Smooth muscle cell of the brain vasculature (primary cell): ENCODE results near the gene CTSA.

Experiments used
- DNase-seq: peaks from one replicate; pipeline ENCODE4 v3.0.0-alpha.2; 2012; ENCODE audit warnings: low read depth, low spot score

Gene CTSA

DNA sequence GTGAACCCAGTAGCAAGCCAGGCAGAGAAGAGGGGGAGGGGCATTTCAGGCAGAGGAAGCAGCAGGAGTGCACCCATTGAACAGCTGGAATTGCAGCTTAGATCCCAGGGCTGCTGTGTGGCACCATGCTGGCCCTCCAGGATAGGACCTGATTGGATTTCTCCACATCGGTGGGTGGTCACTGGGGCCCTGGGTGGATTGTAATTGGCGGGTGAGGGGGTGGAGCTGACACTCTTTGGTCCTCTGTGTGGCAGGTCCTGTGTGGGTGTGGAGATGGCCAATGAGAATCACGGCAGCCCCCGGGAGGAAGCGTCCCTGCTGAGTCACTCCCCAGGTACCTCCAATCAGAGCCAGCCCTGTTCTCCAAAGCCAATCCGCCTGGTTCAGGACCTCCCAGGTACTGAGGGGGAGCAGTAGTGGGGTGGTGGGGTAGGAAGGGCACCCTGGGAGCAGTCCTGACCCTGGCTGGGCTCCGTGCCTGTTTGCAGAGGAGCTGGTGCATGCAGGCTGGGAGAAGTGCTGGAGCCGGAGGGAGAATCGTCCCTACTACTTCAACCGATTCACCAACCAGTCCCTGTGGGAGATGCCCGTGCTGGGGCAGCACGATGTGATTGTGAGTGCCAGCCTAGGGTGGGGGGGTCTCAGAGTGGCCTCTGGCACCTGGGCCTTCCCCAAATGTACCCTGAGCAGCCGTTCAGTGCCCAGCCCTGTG, 47.7 kb downstream of the CTSA start:
- DNase-seq: no peak

DNA sequence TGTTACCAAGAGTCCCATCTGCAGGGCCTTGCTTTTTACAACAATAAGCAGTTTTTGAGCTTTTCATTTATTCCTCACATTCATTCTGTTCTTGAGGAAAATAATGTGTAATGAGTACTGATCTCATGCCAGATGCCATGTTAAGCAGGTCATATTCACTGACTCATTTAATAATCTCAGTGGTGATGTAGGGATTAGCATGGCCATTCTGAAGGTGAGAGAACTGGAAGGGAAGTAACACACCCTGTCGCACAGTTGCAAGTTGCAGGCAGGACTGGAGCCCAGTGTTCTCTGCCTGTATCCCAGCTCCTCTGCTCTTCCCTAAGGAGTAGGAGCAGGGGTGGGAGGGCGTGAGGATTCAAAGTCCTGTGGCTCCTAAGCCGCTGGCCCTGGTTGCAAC, 48.9 kb downstream of the CTSA start:
- DNase-seq: no peak

DNA sequence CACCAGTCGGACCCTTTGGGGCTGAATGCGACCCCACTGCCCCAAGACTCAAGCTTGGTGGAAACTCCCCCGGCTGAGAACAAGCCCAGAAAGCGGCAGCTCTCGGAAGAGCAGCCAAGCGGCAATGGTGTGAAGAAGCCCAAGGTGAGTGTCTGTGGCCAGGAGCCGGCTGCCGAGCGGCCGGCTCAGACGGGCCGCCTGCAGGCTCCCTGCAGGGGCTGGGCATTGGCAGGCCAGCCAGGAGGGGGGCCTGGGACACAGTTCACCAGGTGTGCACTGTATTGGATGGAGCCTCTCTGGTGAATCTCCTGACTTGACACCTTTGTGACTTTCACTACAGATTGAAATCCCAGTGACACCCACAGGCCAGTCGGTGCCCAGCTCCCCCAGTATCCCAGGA, 49.3 kb downstream of the CTSA start:
- DNase-seq: no peak

DNA sequence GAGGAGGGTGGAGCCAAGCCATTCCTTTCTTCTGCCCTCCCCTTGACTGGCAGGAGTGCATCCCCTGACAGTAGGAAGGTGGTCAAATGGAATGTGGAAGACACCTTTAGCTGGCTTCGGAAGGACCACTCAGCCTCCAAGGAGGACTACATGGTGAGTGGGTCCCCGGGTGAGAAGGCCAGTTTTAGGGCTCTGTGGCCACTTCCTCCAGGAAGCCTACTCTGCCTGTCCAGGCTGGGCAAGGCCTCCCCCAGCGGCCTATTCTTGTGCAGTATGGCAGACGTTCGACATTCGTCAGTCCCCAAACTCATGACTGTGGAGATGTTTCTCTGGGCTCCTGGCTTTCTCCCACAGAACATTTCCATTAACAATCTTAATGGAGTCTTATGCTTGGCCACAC, 52.5 kb downstream of the CTSA start:
- no peak for DNase-seq

DNA sequence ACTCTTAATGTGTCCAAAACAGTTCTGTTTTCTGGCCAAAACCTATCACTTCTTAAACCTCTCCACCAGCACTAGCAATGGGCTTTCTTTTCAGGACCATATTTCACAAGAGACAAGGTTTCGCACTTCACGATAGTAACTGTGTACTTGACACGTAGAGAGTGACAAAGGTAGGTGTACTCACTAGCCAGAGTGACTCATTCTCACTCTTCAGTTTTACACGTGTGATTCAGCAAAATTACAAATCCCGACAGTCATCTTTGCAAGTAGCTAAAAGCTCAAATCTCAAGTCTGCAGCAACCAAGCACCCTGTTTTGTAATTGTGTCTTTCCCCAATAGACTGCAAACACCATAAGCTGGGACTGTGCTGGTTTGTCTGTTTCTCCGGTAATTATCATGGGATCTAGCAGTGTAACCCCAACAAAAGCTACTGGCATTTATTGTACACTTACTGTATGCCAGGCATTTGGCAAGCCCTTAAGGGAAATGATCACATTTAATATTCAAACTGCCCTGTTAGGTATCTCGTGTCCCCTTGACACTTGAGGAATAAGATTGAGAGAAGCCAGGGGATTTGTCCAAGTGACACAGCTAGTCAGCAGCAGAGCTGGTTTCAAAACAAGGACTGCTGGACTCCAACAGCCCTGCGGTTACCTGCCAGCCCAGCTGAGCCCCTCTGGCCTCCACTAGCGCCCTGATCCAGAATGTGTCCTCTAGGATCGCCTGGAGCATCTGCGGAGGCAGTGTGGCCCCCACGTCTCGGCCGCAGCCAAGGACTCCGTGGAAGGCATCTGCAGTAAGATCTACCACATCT, 53.2 kb downstream of the CTSA start:
- DNase-seq: no peak

DNA sequence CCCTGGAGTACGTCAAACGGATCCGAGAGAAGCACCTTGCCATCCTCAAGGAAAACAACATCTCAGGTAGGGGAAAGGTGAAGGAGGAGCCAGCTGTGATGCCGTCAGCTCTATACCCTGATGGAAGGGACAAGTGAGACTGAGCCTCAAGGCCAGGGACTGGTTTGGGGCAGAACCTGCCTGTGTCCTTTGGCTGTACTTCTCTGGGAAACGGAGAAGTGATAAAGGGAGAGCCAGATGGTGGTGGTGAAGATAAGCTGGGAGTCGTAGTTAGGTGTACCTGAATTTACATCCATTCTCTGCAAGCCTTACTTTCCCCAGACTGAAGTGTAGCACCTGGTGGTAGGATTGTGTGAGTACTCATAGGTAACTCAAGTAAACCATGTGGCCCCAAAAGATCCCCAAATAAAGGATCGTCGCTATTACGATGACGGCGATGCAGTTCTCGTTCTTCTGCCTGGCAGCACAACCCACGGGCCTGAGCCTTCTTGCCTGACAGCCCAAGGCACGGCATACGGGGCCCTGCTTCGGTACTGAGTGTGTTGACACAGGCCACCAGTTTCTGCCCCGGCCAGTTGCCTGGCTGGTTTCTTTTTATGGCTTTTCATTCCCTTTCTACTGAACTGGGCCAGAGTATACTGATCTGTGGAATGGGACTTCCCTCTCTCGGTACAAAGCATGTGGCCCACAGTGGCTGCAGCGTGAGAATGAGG, 54.0 kb downstream of the CTSA start:
- no peak for DNase-seq

DNA sequence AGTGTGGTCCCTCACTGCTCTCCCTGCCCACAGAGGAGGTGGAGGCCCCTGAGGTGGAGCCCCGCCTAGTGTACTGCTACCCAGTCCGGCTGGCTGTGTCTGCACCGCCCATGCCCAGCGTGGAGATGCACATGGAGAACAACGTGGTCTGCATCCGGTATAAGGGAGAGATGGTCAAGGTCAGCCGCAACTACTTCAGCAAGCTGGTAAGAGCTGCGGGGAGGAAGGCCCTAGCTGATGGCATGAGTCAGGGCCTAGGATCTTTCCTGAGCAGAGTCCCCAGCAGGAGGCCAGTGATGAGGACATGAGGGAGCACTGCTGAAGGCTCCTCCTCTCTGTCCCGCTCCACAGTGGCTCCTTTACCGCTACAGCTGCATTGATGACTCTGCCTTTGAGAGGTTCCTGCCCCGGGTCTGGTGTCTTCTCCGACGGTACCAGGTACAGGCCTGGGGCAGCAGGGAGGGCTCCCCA, 54.6 kb downstream of the CTSA start:
- peak; percentile 55 for DNase-seq

DNA sequence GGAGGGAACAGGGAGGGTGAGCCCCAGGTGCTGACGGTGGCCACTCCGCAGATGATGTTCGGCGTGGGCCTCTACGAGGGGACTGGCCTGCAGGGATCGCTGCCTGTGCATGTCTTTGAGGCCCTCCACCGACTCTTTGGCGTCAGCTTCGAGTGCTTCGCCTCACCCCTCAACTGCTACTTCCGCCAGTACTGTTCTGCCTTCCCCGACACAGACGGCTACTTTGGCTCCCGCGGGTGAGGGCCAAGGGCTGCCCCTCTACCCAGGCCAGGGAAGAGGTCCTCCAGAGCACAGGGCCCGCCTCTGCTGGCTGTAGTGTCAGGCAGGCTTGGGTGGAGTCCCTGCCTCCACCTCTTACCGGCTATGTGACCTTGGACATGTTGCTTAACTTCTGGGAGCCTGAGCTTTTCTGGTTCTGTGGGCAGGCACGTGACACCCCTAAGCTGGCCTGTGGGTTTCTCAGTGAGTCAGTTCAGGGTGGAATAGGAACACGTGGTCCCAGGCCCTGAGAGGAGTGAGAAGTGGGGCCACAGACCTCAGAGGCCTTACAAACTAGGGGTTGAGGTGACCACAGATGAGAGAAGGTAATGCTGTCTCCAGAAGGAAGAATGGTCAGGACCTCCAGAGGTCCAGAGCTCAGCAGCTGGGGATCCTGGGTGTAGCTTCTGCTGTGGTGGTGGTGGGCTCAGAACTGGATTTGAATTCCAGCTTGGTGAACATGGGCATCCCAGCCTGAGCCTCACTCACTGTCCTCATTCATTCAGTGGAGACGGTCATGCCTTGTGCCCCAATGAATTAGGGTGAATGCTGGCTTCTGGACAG, 55.2 kb downstream of the CTSA start:
- DNase-seq: no peak

DNA sequence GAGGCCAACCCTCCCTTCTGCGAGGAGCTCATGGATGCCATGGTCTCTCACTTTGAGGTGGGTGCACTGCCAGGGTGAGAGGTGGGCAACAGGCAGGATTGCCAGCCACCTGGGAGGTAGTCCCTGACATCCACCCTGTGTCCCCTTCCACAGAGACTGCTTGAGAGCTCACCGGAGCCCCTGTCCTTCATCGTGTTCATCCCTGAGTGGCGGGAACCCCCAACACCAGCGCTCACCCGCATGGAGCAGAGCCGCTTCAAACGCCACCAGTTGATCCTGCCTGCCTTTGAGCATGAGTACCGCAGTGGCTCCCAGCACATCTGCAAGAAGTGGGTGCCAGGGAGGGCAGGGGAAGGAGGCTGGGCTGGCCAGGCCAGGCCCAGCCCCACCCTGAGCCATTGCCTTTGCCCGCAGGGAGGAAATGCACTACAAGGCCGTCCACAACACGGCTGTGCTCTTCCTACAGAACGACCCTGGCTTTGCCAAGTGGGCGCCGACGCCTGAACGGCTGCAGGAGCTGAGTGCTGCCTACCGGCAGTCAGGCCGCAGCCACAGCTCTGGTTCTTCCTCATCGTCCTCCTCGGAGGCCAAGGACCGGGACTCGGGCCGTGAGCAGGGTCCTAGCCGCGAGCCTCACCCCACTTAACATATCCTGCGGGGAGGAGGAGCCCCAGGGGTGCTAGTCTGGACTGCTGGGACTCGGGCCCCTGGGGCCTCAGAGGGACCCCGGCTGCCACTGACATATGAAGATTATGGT, 56.2 kb downstream of the CTSA start:
- no peak for DNase-seq

DNA sequence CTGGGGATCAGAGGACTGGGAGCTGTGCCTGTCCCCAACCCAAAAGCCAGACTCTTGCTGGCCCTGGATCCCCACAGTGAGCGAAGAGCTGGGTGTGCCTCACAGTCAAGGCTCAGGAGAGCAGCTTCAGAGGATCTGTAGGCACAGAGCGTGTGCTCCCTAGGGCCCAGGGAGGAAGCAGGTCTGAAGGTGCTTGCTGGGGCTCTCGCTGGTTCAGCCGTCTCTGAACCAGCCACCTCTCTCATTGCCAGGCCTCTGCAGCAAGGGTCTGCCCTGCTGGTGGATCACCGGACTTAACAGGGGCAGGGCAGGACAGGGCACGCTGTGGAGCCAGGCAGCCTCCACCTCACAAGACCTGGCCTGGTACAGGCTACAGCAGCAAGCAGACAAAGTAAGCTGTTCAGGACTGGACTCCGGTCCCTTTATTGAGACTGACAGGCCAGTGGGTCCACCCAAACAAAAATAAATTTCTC, 57.2 kb downstream of the CTSA start:
- no peak for DNase-seq
